Liver (tissue), 9 donors: ENCODE measurements around the gene CCDC152. TPM values are rescaled to one million over a fixed set of nuclear protein-coding genes. Genes with fewer than 3 reads are reported as not detected.

Experiments used
- DNase-seq: peaks from one replicate; pipeline ENCODE4 v3.0.0-alpha.2; 2017; ENCODE audit warnings: low spot score
- H3K27ac ChIP-seq, 2 donors: one replicate each; pipeline ENCODE4 v1.7.0; 2013; ENCODE audit warnings: inconsistent platforms in 2 of 2, low read length in 2 of 2, control low read depth in 1 of 2, low read depth in 1 of 2, mild to moderate bottlenecking in 1 of 2
- H3K27me3 ChIP-seq, 4 donors: one replicate each; pipeline versions ENCODE4 v1.6.1 to v1.7.0; 2013; ENCODE audit warnings: low read length in 3 of 4, inconsistent platforms in 1 of 4, mild to moderate bottlenecking in 1 of 4, moderate library complexity in 1 of 4; ENCODE audit not compliant: control insufficient read depth in 4 of 4, insufficient read depth in 4 of 4
- H3K36me3 ChIP-seq, 4 donors: one replicate each; pipeline versions ENCODE4 v1.6.1 to v1.7.0; 2013; ENCODE audit warnings: low read length in 3 of 4, mild to moderate bottlenecking in 3 of 4, low read depth in 1 of 4, moderate library complexity in 1 of 4; ENCODE audit not compliant: control insufficient read depth in 4 of 4, insufficient read depth in 3 of 4
- H3K4me1 ChIP-seq, 4 donors: one replicate each; pipeline versions ENCODE4 v1.6.1 to v1.7.0; 2013; ENCODE audit warnings: low read length in 3 of 4, mild to moderate bottlenecking in 3 of 4, moderate library complexity in 1 of 4; ENCODE audit not compliant: control insufficient read depth in 4 of 4, insufficient read depth in 4 of 4
- H3K4me3 ChIP-seq, 3 donors: one replicate each; pipeline versions ENCODE4 v1.6.1 to v1.7.0; 2013; ENCODE audit warnings: low read length in 3 of 3, control low read depth in 1 of 3, low read depth in 1 of 3, mild to moderate bottlenecking in 1 of 3
- H3K9ac ChIP-seq, 2 donors: one replicate each; pipeline ENCODE4 v1.7.0; 2013; ENCODE audit warnings: low read length in 2 of 2, mild to moderate bottlenecking in 2 of 2, moderate library complexity in 2 of 2, control low read depth in 1 of 2, low read depth in 1 of 2
- H3K9me3 ChIP-seq, 4 donors: one replicate each; pipeline versions ENCODE4 v1.6.1 to v1.7.0; 2013; ENCODE audit warnings: low read length in 3 of 4; ENCODE audit not compliant: control insufficient read depth in 4 of 4
- EGR1 ChIP-seq, 2 donors: IDR thresholded peaks; 2 replicates each; pipeline ENCODE4 v1.6.1; 2016 to 2018; ENCODE audit warnings: antibody characterized with exemption in 2 of 2, low read depth in 2 of 2
- FOXA1 ChIP-seq: IDR thresholded peaks from 2 replicates; pipeline ENCODE4 v1.6.1; 2016; ENCODE audit warnings: antibody characterized with exemption
- FOXA2 ChIP-seq: IDR thresholded peaks from 2 replicates; pipeline ENCODE4 v1.6.1; 2016; ENCODE audit warnings: antibody characterized with exemption
- GABPA ChIP-seq, 2 donors: IDR thresholded peaks in 1 of 2; conservative IDR thresholded peaks in 1 of 2; 2 replicates each; pipeline ENCODE4 v1.6.1; 2016; ENCODE audit warnings: antibody characterized with exemption in 2 of 2, mild to moderate bottlenecking in 1 of 2, moderate library complexity in 1 of 2
- HNF4A ChIP-seq, 2 donors: conservative IDR thresholded peaks; 2 replicates each; pipeline ENCODE4 v1.6.1; 2016; ENCODE audit warnings: antibody characterized with exemption in 2 of 2, mild to moderate bottlenecking in 2 of 2
- HNF4G ChIP-seq: IDR thresholded peaks from 2 replicates; pipeline ENCODE4 v1.6.1; 2016; ENCODE audit warnings: antibody characterized with exemption
- JUND ChIP-seq, 2 donors: IDR thresholded peaks; 2 replicates each; pipeline ENCODE4 v1.6.1; 2016; ENCODE audit warnings: antibody characterized with exemption in 2 of 2
- NR2F2 ChIP-seq: IDR thresholded peaks from 2 replicates; pipeline ENCODE4 v1.6.1; 2016; ENCODE audit warnings: antibody characterized with exemption
- RAD21 ChIP-seq, 2 donors: IDR thresholded peaks; 2 replicates each; pipeline ENCODE4 v1.6.1; 2016; ENCODE audit warnings: antibody characterized with exemption in 2 of 2, mild to moderate bottlenecking in 2 of 2
- RXRA ChIP-seq, 2 donors: IDR thresholded peaks; 2 replicates each; pipeline ENCODE4 v1.6.1; 2017 to 2018; ENCODE audit warnings: antibody characterized with exemption in 2 of 2, mild to moderate bottlenecking in 1 of 2
- SP1 ChIP-seq: IDR thresholded peaks from 2 replicates; pipeline ENCODE4 v1.6.1; 2018; ENCODE audit warnings: antibody characterized with exemption, mild to moderate bottlenecking
- TAF1 ChIP-seq: conservative IDR thresholded peaks from 2 replicates; pipeline ENCODE4 v1.6.1; 2016; ENCODE audit warnings: antibody characterized with exemption, mild to moderate bottlenecking
- YY1 ChIP-seq: IDR thresholded peaks from 2 replicates; pipeline ENCODE4 v1.6.1; 2016; ENCODE audit warnings: antibody characterized with exemption, mild to moderate bottlenecking
- WGBS: extraction: QIAGEN DNeasy Blood & Tissue Kit; methylation state at CpG from one replicate; pipeline ENCODE4 v1.1.7; 2013; 5-methylcytosine and 5-hydroxymethylcytosine counted together
- polyA plus RNA-seq, 2 donors: library from polyadenylated mRNA; stranded (reverse) in 1 of 2; unstranded in 1 of 2; fragments of 200-250 nt in 1 of 2; fragments of >200 nt in 1 of 2; fragmentation: Nextera tagmentation in 1 of 2; extraction: Ambion mirVana in 1 of 2; gene quantifications; one replicate each; pipeline versions ENCODE4 v1.2.1 to v1.2.3, GENCODE V29; 2013 to 2015
- total RNA-seq, 2 donors: library from RNA; depleted of rRNA; stranded (reverse); fragments of >200 nt; gene quantifications; one replicate each; pipeline ENCODE4 v1.2.3, GENCODE V29; 2014
- TF ChIP-seq, protein P1 (sequence below): fragments of 150-350 bp; IDR thresholded peaks from 2 replicates; pipeline ENCODE4 v1.5.1; 2017; ENCODE audit warnings: improper control_type of control experiment, low read depth, low read length; ENCODE audit not compliant: missing input control
- TF ChIP-seq, protein P2 (sequence below): IDR thresholded peaks from 2 replicates; pipeline ENCODE4 v1.6.1; 2016; ENCODE audit warnings: antibody characterized with exemption
- TF ChIP-seq, protein P3 (sequence below): IDR thresholded peaks from 2 replicates; pipeline ENCODE4 v1.6.1; 2016; ENCODE audit warnings: antibody characterized with exemption
- TF ChIP-seq, protein P4 (sequence below): IDR thresholded peaks from 2 replicates; pipeline ENCODE4 v1.6.1; 2016; ENCODE audit warnings: antibody characterized with exemption
- TF ChIP-seq, protein P5 (sequence below): IDR thresholded peaks from 2 replicates; pipeline ENCODE4 v1.6.1; 2016; ENCODE audit warnings: antibody characterized with exemption, mild to moderate bottlenecking
- donor health status: healthy.
- donor health status: healthy.
- donor health status: healthy.
- donor health status: healthy.
- donor health status: healthy.

Gene CCDC152
- total and polyA plus RNA-seq, 4 donors: 0.08 to 81.4 (median 3.3) TPM

DNA sequence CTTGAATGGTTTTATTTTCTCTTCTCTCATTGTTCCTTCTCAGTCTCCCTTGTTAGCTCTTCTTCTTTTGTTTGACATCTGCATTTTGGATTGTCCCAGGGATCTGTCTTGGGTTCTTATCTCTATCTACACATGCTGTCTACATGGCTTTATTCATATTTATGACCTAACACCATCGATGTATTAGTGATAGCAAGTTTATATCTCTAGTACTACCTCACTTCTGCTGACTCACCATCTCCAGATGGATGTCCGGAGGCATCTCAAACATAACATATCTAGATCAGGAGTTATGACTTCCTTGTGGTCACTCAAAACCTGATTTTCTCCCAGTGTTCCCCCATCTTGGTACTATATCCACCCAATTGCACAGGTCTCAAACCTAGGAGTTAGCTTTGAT lies 74.3 kb downstream of the CCDC152 start:
- no peak for DNase-seq
- no peaks in the 10 kb centered on the region for H3K27me3 ChIP-seq
- H3K4me1 ChIP-seq: peaks cover 0 to 8% (median 6%) of the 10 kb centered on the region in 4 donors
- TF ChIP-seq, protein P1, sequence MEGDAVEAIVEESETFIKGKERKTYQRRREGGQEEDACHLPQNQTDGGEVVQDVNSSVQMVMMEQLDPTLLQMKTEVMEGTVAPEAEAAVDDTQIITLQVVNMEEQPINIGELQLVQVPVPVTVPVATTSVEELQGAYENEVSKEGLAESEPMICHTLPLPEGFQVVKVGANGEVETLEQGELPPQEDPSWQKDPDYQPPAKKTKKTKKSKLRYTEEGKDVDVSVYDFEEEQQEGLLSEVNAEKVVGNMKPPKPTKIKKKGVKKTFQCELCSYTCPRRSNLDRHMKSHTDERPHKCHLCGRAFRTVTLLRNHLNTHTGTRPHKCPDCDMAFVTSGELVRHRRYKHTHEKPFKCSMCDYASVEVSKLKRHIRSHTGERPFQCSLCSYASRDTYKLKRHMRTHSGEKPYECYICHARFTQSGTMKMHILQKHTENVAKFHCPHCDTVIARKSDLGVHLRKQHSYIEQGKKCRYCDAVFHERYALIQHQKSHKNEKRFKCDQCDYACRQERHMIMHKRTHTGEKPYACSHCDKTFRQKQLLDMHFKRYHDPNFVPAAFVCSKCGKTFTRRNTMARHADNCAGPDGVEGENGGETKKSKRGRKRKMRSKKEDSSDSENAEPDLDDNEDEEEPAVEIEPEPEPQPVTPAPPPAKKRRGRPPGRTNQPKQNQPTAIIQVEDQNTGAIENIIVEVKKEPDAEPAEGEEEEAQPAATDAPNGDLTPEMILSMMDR: no peak
- no peak for TF ChIP-seq RAD21 (IDR thresholded peaks at IDR 0.05)
- TF ChIP-seq YY1: no peak
- TF ChIP-seq RXRA (IDR thresholded peaks at IDR 0.05): no peak
- TF ChIP-seq, protein P2, sequence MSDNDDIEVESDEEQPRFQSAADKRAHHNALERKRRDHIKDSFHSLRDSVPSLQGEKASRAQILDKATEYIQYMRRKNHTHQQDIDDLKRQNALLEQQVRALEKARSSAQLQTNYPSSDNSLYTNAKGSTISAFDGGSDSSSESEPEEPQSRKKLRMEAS: no peak
- no peak for TF ChIP-seq FOXA1
- TF ChIP-seq SP1: no peak
- no peak for TF ChIP-seq TAF1
- TF ChIP-seq HNF4A (conservative IDR thresholded peaks at IDR 0.05): no peak
- no peak for TF ChIP-seq JUND (IDR thresholded peaks at IDR 0.05)
- TF ChIP-seq, protein P3, sequence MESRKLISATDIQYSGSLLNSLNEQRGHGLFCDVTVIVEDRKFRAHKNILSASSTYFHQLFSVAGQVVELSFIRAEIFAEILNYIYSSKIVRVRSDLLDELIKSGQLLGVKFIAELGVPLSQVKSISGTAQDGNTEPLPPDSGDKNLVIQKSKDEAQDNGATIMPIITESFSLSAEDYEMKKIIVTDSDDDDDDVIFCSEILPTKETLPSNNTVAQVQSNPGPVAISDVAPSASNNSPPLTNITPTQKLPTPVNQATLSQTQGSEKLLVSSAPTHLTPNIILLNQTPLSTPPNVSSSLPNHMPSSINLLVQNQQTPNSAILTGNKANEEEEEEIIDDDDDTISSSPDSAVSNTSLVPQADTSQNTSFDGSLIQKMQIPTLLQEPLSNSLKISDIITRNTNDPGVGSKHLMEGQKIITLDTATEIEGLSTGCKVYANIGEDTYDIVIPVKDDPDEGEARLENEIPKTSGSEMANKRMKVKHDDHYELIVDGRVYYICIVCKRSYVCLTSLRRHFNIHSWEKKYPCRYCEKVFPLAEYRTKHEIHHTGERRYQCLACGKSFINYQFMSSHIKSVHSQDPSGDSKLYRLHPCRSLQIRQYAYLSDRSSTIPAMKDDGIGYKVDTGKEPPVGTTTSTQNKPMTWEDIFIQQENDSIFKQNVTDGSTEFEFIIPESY: no peak
- no peak for TF ChIP-seq NR2F2
- TF ChIP-seq, protein P4, sequence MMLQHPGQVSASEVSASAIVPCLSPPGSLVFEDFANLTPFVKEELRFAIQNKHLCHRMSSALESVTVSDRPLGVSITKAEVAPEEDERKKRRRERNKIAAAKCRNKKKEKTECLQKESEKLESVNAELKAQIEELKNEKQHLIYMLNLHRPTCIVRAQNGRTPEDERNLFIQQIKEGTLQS: no peak
- TF ChIP-seq, protein P5, sequence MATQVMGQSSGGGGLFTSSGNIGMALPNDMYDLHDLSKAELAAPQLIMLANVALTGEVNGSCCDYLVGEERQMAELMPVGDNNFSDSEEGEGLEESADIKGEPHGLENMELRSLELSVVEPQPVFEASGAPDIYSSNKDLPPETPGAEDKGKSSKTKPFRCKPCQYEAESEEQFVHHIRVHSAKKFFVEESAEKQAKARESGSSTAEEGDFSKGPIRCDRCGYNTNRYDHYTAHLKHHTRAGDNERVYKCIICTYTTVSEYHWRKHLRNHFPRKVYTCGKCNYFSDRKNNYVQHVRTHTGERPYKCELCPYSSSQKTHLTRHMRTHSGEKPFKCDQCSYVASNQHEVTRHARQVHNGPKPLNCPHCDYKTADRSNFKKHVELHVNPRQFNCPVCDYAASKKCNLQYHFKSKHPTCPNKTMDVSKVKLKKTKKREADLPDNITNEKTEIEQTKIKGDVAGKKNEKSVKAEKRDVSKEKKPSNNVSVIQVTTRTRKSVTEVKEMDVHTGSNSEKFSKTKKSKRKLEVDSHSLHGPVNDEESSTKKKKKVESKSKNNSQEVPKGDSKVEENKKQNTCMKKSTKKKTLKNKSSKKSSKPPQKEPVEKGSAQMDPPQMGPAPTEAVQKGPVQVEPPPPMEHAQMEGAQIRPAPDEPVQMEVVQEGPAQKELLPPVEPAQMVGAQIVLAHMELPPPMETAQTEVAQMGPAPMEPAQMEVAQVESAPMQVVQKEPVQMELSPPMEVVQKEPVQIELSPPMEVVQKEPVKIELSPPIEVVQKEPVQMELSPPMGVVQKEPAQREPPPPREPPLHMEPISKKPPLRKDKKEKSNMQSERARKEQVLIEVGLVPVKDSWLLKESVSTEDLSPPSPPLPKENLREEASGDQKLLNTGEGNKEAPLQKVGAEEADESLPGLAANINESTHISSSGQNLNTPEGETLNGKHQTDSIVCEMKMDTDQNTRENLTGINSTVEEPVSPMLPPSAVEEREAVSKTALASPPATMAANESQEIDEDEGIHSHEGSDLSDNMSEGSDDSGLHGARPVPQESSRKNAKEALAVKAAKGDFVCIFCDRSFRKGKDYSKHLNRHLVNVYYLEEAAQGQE: no peak
- no peak for TF ChIP-seq HNF4G
- no peak for TF ChIP-seq FOXA2
- no peak for TF ChIP-seq GABPA (IDR thresholded peaks at IDR 0.05 in 1 of 2, conservative IDR thresholded peaks at IDR 0.05 in 1 of 2)
- no peak for TF ChIP-seq EGR1 (IDR thresholded peaks at IDR 0.05; ENCODE audit: low read depth in 2 of 2)
- no peaks in the 10 kb centered on the region for H3K9me3 ChIP-seq
- H3K9ac ChIP-seq: no peak overlapping the region
- 86% methylated on average over 2 of the region's 2 CpGs for WGBS
- H3K27ac ChIP-seq: no peak overlapping the region
- no peak overlapping the region for H3K4me3 ChIP-seq
- no peaks in the 10 kb centered on the region for H3K36me3 ChIP-seq
